ENCODE data around the gene SPTBN5.

The SPTBN5 gene

DNA sequence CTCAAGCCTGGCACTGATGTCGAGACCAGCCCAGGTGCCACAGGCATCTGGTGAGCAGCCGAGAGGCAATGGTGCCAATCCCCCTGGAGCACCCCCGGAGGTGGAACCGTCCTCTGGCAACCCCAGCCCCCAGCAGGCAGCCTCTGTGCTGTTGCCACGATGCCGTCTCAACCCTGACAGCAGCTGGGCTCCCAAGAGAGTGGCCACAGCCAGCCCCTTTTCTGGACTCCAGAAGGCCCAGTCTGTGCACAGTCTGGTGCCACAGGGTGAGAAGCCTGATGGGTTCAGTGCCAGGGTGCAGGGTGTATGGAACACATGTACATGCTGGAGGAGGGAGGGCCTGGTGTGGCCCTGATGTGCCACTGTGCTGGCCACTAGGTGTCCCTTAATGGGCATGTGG, 70.9 kb downstream of the SPTBN5 start:
- DNase-seq (ENCODE audit: low spot score), result no peak
- TF ChIP-seq, protein P1, sequence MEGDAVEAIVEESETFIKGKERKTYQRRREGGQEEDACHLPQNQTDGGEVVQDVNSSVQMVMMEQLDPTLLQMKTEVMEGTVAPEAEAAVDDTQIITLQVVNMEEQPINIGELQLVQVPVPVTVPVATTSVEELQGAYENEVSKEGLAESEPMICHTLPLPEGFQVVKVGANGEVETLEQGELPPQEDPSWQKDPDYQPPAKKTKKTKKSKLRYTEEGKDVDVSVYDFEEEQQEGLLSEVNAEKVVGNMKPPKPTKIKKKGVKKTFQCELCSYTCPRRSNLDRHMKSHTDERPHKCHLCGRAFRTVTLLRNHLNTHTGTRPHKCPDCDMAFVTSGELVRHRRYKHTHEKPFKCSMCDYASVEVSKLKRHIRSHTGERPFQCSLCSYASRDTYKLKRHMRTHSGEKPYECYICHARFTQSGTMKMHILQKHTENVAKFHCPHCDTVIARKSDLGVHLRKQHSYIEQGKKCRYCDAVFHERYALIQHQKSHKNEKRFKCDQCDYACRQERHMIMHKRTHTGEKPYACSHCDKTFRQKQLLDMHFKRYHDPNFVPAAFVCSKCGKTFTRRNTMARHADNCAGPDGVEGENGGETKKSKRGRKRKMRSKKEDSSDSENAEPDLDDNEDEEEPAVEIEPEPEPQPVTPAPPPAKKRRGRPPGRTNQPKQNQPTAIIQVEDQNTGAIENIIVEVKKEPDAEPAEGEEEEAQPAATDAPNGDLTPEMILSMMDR (IDR thresholded peaks at IDR 0.05; ENCODE audit: extremely low read depth, missing control alignments), result no peak

DNA sequence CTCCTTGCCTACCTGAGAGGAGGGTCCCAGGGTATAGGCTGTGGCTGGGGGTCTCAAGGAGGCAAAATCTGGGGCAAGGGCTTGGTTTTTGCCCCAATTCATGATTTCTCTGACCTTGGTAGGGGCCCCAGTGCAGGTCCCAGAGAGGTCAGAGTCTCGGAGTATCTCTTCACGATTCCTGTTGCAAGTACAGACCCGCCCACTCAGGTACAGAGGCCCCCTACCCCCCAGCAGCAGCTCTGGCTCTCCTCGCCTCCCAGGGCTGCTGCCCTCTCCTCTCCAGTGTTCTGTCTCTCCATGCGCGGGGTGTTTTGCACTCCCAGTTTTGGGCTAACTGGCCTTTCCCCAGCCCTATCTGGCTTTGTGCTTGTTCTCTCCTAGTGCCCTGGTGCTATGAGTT, 71.4 kb downstream of the SPTBN5 start:
- DNase-seq (ENCODE audit: low spot score), result no peak
- TF ChIP-seq, protein P1 (IDR thresholded peaks at IDR 0.05; ENCODE audit: extremely low read depth, missing control alignments), result no peak

DNA sequence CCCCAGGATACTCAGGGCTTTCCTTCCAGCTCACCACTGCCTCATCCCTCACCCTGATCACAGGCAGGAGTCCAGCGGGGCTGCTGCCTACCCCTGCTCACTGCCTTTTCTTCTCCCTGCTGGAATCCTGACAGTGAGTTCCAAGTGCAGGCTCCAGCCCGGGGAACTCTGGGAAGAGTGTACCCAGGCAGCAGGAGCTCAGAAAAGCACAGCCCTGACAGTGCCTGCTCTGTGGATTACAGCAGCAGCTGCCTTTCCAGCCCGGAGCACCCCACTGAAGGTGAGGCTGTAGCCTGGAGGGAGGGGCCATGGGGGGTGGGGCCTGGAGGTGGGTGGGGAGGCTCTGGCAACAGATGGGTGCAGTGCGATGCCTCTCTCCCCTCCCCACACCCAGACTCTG, 72.0 kb downstream of the SPTBN5 start:
- TF ChIP-seq, protein P1 (IDR thresholded peaks at IDR 0.05; ENCODE audit: extremely low read depth, missing control alignments), result no peak
- no peak for DNase-seq (ENCODE audit: low spot score)

DNA sequence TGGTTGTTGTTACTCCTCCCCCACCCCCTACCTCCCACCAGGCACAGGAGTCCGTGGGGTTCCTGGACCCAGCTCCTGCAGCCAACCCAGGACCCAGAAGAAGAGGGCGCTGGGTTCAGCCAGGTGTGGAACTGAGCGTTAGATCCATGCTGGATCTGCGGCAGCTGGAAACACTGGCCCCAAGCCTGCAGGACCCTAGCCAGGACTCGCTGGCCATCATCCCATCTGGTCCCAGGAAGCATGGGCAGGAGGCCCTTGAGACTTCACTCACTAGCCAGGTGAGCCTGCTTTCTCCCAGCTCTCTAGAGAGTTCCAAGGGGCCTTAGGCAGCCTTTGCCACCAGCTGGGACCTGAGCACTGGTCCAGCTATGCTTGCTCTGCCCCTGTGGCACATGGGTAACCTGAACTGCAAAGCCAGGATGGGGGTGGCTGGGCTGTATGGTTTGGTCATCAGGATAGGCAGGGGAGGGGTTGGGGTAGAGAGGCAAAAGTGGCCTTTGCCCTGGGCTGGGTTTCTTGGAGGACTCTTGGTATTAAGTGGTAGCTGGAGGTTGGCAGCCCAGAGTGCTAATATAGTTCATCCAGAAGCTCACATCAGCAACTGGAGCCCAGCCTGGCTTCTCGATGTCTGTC, 72.9 kb downstream of the SPTBN5 start:
- TF ChIP-seq, protein P1 (IDR thresholded peaks at IDR 0.05; ENCODE audit: extremely low read depth, missing control alignments), result no peak
- no peak for DNase-seq (ENCODE audit: low spot score)

DNA sequence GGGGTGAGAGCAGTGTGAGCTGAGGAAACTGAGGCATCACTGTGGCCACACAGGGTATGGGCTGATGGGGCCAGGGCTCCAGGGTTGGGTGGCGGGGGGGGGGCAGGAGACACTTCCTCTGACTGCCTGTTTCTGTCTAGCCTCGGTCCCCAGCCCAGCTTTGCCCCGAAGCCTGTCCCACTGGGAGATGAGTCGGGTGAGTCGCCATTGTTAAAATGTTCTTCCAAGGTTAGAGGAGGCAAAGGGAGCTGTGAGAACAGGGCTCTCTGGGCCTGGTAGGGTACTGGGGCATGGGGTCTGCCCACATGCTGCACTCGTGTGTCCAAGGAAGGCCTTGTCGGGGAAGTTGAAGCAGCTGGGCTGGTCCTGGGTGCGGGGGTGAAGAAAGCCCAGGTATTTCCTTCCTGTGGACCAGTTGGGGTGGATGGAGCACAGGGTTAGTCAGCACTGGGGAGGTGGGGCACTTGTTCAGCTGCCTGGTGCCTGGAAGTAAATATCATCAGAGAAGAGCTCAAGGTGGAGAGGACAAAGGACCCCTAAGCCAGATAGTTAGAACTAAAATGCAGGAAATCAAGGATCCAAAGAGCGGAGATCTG, 74.3 kb downstream of the SPTBN5 start:
- DNase-seq (ENCODE audit: low spot score), result no peak
- TF ChIP-seq, protein P1 (IDR thresholded peaks at IDR 0.05; ENCODE audit: extremely low read depth, missing control alignments), result no peak

DNA sequence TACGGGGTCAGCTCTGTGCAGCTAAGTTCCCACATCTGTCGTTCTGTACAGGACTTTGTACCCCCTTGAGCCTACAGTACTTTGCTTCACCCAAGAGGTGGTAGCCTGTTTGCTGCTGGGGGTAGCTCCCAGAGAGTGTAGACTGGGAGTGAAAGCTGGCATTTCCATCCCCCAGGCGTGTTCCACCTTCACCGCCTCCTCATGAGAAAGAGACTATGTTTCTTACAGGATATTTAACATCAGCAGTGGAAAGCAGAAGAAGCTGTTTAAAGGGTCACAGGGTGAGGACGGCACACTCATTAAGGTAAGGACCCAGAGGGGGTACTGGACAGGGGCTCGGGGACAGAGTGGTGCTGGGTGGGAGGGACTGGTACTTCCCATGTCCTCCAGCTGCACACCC, 76.1 kb downstream of the SPTBN5 start:
- DNase-seq (ENCODE audit: low spot score), result no peak
- TF ChIP-seq, protein P1 (IDR thresholded peaks at IDR 0.05; ENCODE audit: extremely low read depth, missing control alignments), result no peak

DNA sequence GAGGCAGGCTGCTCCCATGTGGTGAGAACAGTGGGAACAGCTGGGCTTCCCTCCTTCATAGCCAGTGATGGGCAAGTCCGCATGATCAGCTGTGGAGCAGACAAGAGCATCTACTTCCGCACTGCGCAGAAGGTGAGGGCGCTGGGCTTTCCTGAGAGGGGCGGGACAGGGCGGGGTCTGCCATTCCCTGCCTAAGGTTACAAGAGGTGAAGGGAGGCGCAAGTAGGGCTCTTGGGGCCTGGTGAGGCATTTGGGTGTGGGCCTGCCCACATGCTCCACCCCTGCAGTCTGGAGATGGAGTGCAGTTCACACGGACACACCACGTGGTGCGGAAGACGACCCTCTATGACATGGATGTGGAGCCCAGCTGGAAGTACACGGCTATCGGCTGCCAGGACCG, 76.5 kb downstream of the SPTBN5 start:
- DNase-seq (ENCODE audit: low spot score), result no peak
- TF ChIP-seq, protein P1 (IDR thresholded peaks at IDR 0.05; ENCODE audit: extremely low read depth, missing control alignments), result no peak

Data from GM20000 (cell line).